Activated T-cell treated with anti-CD3 and anti-CD28 coated beads, Interleukin-2, amount 50 U/mL, for 1 hour (primary cell): ENCODE measurements around the gene POT1.

Experiments
- DNase-seq: peaks from one replicate; pipeline ENCODE4 v3.0.0-alpha.2; 2020

POT1 gene

GRCh38 chr7:124908259-124908658, 21.4 kb downstream of the POT1 start:
- DNase-seq: no peak

GRCh38 chr7:124907490-124907889, 22.1 kb downstream of the POT1 start:
- DNase-seq: no peak

GRCh38 chr7:124898531-124898930, 31.1 kb downstream of the POT1 start:
- DNase-seq: no peak

- no peak for DNase-seq
Measured at GRCh38 chr7:124896001-124896400, 33.6 kb downstream of the POT1 start.

GRCh38 chr7:124893140-124893827, 36.3 kb downstream of the POT1 start:
- DNase-seq: no peak

GRCh38 chr7:124887247-124887646, 42.4 kb downstream of the POT1 start:
- DNase-seq: no peak

GRCh38 chr7:124881981-124882380, 47.6 kb downstream of the POT1 start:
- no peak for DNase-seq

- DNase-seq: no peak
Measured at GRCh38 chr7:124879771-124880170, 49.9 kb downstream of the POT1 start.

- no peak for DNase-seq
Measured at GRCh38 chr7:124879103-124879502, 50.5 kb downstream of the POT1 start.

- no peak for DNase-seq
Measured at GRCh38 chr7:124874644-124875163, 54.9 kb downstream of the POT1 start.

- no peak for DNase-seq
Measured at GRCh38 chr7:124857672-124858235, 71.9 kb downstream of the POT1 start.

- no peak for DNase-seq
Measured at GRCh38 chr7:124856299-124856888, 73.2 kb downstream of the POT1 start.

GRCh38 chr7:124843336-124843735, 86.3 kb downstream of the POT1 start:
- DNase-seq: no peak

- DNase-seq: no peak
Measured at GRCh38 chr7:124840435-124840834, 89.2 kb downstream of the POT1 start.

- DNase-seq: no peak
Measured at GRCh38 chr7:124839687-124840086, 89.9 kb downstream of the POT1 start.

GRCh38 chr7:124836173-124836572, 93.5 kb downstream of the POT1 start:
- no peak for DNase-seq

GRCh38 chr7:124818807-124819206, 110.8 kb downstream of the POT1 start:
- no peak for DNase-seq

- DNase-seq: no peak
Measured at GRCh38 chr7:124813994-124814798, 115.4 kb downstream of the POT1 start.

- no peak for DNase-seq
Measured at GRCh38 chr7:124812764-124813163, 116.9 kb downstream of the POT1 start.

- no peak for DNase-seq
Measured at GRCh38 chr7:124811341-124811740, 118.3 kb downstream of the POT1 start.

GRCh38 chr7:124810605-124811004, 119.0 kb downstream of the POT1 start:
- DNase-seq: no peak

- no peak for DNase-seq
Measured at GRCh38 chr7:124808206-124808605, 121.4 kb downstream of the POT1 start.

GRCh38 chr7:124801330-124801895, 128.2 kb downstream of the POT1 start:
- no peak for DNase-seq
